Esophagus squamous epithelium (tissue), 4 donors: ENCODE measurements around the gene RGS7.
"Not testable (repeated sequence)": the region's sequence is repeated elsewhere in the genome, so short reads cannot be mapped to it uniquely, and the experiment has no call there.

ENCODE experiments used
- CTCF ChIP-seq, 6 experiments: fragments of 450-650 bp in 4 of 6; fragments of 200-600 bp in 2 of 6; sonication (generic) in 2 of 6; IDR thresholded peaks; one replicate each; pipeline ENCODE4 v1.5.1; 2016 to 2019; ENCODE audit warnings: antibody characterized with exemption in 6 of 6, mild to moderate bottlenecking in 4 of 6, moderate library complexity in 4 of 6
- POLR2A ChIP-seq, 4 donors: fragments of 450-650 bp; IDR thresholded peaks; one replicate each; pipeline ENCODE4 v1.6.1; 2017; ENCODE audit warnings: antibody characterized with exemption in 4 of 4, mild to moderate bottlenecking in 4 of 4, moderate library complexity in 3 of 4

GRCh38 chr1:241291548-241291947, 65.5 kb downstream of the RGS7 start:
- not testable (repeated sequence) for TF ChIP-seq POLR2A, CTCF (IDR thresholded peaks at IDR 0.05)
